ENCODE data around the gene CNTNAP4.

Gene CNTNAP4

GRCh38 chr16:76309639-76310335 is 32.6 kb downstream of the CNTNAP4 start:
- DNase-seq, result no peak

- no peak for DNase-seq
Measured at GRCh38 chr16:76311260-76311659, 34.1 kb downstream of the CNTNAP4 start.

- no peak for DNase-seq
Measured at GRCh38 chr16:76318565-76318964, 41.4 kb downstream of the CNTNAP4 start.

GRCh38 chr16:76329106-76329505 is 51.9 kb downstream of the CNTNAP4 start:
- DNase-seq, result no peak

GRCh38 chr16:76335180-76335974 is 58.2 kb downstream of the CNTNAP4 start:
- DNase-seq, result no peak

GRCh38 chr16:76336112-76336511 is 58.9 kb downstream of the CNTNAP4 start:
- no peak for DNase-seq

GRCh38 chr16:76338472-76338871 is 61.3 kb downstream of the CNTNAP4 start:
- no peak for DNase-seq

GRCh38 chr16:76343769-76344168 is 66.6 kb downstream of the CNTNAP4 start:
- DNase-seq, result no peak

GRCh38 chr16:76345163-76345661 is 68.0 kb downstream of the CNTNAP4 start:
- no peak for DNase-seq

GRCh38 chr16:76346210-76346609 is 69.0 kb downstream of the CNTNAP4 start:
- DNase-seq, result no peak

GRCh38 chr16:76351441-76351840 is 74.2 kb downstream of the CNTNAP4 start:
- DNase-seq, result no peak

- no peak for DNase-seq
Measured at GRCh38 chr16:76360404-76360803, 83.2 kb downstream of the CNTNAP4 start.

GRCh38 chr16:76370344-76370743 is 93.1 kb downstream of the CNTNAP4 start:
- DNase-seq, result no peak

- DNase-seq, result no peak
Measured at GRCh38 chr16:76371441-76371840, 94.2 kb downstream of the CNTNAP4 start.

- no peak for DNase-seq
Measured at GRCh38 chr16:76373998-76374397, 96.8 kb downstream of the CNTNAP4 start.

- DNase-seq, result no peak
Measured at GRCh38 chr16:76376988-76377387, 99.8 kb downstream of the CNTNAP4 start.

- no peak for DNase-seq
Measured at GRCh38 chr16:76378020-76378419, 100.8 kb downstream of the CNTNAP4 start.

- DNase-seq, result no peak
Measured at GRCh38 chr16:76381096-76381495, 103.9 kb downstream of the CNTNAP4 start.

- no peak for DNase-seq
Measured at GRCh38 chr16:76385601-76386230, 108.5 kb downstream of the CNTNAP4 start.

GRCh38 chr16:76386784-76387183 is 109.6 kb downstream of the CNTNAP4 start:
- no peak for DNase-seq

- DNase-seq, result no peak
Measured at GRCh38 chr16:76387994-76388393, 110.8 kb downstream of the CNTNAP4 start.

- no peak for DNase-seq
Measured at GRCh38 chr16:76389126-76389525, 111.9 kb downstream of the CNTNAP4 start.

- no peak for DNase-seq
Measured at GRCh38 chr16:76390476-76390875, 113.3 kb downstream of the CNTNAP4 start.

- DNase-seq, result no peak
Measured at GRCh38 chr16:76396977-76397376, 119.8 kb downstream of the CNTNAP4 start.
